Activated CD8-positive, alpha-beta memory T cell treated with anti-CD3 and anti-CD28 coated beads, Interleukin-2, amount 50 U/mL, for 24 hours (primary cell): Measurements from ENCODE around the gene SLC1A2.

Experiments used
- DNase-seq: peaks from one replicate; pipeline ENCODE4 v3.0.0-alpha.2; 2020; ENCODE audit errors: extremely low read depth

SLC1A2 gene

DNA sequence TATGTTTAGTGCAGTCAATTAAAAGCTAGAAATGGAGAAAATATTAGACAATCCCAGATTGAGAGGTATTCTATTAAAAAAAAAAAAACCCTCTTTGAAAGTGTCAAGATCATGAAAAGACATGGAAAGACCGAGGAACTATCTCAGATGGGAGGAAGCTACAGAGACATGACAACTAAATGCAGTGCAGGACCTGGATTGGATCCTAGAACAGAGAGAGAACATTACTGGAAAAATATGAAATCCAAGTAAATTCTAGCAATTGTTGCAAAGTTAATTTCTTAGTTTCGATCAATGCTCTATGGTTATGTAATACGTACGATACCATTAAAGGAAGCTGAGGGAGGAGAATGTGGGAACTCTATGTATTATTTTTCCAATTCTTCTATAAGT lies 43.2 kb downstream of the SLC1A2 start:
- DNase-seq: no peak

DNA sequence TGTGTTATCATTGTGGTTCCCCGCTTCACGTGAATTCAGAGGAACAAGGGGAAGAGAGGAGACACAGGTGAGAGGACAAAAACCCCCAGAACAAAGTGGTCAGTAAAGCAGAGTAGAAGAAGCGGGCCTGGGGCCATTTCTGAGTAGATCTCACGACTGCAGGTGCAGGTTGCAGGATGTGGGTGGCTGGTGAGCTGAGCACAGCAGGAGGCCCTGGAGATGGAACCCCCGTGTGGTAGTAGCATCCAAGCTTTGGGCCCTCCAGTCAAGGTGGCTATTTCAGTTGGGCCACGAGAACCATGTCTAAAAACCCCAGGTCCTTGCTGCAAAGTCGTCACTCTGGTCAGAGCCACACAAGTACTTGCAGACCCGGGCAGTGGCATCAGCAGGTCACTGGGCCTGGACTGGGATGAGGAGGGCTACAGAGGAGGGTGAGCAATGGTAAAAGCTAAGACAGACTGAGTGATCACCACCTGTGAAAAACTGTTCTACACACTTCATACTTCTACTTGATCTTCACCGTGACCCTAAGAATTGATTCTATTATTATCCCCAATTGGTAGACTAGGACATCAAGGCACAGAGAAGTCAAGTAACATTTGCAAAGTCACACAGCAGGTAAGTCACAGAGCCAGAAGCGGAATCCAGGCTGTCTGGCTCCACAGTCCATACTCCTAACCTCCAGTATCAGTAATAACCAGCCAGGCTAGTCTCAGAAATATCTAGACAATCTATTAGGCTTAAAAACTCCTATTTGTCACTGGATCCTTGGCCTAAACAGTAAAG lies 43.8 kb downstream of the SLC1A2 start:
- no peak for DNase-seq

DNA sequence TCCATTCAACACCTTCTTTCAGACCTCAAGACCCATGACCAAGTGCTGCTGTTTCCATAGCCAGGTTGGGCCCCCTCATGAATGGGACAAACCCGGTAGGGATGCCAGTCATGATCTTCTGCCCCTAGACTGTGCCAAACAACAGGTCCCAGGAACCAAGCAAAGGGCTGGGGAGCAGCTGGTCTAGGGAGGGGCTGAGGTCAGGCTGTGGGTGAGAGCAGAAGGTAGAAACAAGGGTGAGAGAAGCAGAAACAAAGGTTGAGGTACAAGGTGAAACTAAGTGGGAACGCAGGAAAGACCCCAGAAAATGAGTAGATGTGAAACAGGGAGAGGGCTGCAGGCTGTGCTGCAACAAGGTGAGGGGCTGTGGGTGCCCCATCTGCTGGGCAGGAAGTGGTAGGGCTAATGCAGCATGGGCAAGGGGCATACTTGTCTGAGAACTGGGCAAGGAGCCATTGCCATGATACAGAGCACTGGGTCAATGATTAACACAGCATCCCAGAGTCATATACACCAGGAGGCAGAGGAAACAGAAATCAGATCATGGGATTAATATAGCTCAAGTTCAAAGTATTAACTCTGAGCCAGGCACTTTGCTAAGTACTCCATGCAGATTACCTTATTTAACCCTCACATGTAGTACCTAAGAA lies 45.9 kb downstream of the SLC1A2 start:
- DNase-seq: no peak

DNA sequence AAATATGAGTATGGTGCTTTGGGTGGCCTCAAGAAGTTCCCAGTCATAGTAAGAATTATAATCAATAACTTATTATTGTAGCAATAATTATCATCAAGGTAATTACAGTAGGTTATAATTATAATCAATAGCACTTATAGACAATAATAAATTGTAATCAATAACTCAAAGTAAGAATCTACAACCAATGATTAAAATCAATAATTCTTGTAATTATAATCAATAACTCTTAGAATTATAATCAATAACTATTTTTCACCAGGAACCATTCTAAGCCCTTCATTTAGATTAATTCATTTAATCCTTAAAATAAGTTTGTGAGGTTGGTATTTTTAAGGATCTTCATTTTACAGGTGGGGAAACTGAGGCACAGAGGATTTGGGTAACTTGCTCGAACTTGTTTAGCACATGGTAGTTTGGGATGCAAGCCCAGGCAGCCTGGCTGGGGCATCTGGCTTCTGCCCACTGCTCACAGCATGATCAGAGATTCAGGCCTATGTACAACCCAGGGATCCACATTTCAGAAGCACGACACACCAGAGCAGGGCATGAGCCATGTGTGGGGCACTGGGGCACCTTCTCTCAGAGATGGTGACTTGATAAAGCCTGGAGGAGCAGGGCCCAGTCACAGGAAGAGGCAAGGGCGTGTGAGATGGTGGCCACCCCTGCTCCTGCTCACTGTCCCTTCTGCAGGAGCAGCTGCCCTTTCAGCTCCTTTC lies 46.6 kb downstream of the SLC1A2 start:
- DNase-seq: no peak

DNA sequence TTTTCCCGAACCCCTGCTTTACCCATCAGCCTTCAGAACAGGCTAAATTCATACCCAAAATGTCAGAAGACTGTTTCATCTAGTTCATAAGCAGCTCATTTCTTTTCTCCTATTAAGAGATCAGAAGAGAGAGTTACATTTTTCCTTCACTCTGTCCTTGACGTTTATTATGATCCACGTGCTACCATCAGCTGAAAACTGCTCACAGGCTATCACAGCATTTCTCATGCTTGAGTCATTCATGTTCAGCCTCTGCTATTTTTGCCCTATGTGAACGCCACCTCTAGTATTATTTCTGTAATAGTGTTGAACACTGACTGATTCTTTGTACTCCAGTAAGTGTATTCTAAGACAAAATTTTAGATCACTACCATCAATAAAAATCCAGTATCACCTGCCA lies 51.9 kb downstream of the SLC1A2 start:
- DNase-seq: no peak

DNA sequence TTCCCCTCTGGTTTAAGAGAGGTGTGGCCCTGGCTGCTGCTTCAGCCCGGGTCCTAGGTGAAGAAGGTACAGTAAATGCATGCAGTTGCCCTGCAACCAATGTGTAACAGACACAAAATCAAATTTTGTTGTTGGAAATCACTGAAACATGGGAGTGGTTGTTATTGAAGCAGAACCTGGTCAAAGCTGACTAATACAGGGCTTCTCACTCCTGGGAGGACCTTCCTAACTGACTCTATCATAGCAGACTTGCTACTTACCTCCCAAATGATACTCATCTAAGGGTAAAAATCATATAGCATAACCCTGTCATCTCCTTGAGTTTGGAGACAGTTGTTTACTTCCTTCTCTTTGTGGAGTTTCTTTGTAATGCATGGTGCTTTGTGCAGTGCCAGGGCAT lies 52.6 kb downstream of the SLC1A2 start:
- DNase-seq: no peak

DNA sequence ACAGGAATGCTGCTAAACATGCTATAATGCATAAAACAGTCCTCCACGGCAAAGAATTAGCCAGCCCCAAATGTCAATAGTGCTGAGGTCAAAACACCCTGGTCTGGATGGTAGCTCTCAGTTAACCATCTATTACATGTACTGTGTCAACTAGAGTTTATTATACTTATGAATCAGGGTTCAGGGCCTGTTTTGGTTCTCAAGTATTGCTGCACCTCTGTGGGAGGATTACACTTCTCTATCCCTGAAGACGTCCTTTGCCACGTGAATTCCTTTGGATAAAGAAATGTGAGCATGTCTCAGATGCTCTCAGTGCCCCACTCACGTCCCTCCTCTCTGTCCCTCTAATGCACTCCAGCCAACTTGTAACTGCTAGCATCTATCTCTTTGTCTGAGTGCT lies 53.4 kb downstream of the SLC1A2 start:
- no peak for DNase-seq

DNA sequence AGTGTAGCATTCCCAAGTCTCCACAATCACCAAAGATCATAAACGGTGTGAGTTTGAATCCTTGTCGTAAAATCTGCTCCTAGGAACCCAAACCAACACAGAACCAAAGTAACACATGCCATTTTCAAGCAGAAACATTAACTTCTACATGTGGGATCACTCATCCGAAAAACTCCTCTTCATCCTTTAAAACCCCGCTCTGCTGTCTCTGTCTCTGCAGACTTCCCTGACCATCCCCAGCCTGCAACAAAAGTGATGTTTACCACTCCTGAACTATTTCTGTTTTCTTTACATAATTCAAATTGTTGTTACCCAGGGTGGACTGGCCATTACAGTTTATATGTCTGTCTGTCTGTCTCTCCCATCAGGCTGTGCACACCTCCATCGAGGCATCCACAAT lies 54.0 kb downstream of the SLC1A2 start:
- DNase-seq: no peak

DNA sequence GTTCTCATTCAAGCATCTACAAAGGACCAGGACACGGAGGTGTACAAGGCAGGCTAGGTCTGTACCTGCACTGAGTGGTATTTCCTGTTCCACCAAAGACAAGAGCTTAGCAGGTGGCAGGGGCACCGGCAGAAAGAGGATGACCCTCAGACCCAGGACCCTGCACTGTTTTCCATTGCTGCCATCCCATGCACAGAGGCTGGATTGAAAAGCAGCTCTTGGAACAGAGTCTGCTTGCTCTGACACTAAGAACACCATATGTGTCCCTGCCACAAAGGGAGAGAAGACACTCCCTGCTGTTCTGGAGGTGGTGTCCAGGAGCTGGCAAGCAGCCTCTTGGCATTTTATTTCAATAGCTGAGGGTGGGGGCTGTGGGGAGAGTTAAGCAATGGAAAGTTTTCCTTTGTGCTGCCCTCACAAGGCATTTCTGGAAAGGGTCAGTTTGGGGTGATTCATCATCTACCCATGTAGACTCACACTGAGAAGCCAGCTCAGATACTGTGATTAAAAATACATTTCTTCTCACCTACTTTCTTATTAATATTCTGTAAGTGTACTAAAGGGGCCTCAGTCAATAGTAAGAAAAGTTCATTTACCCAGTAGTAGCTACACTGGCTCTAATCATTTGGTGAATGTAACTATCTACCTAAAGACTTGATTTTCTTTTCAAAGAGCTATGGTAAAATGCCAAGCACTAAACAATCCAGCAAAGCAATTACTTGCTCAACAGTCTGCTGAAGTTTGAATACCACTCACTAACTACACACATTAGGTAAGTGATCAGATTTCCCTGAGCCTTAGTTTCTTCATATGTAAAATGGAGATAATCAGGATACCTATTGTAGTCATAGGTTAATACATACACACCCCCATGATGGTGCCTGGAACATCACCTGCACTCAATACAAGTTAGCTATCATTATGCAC lies 55.2 kb downstream of the SLC1A2 start:
- no peak for DNase-seq

DNA sequence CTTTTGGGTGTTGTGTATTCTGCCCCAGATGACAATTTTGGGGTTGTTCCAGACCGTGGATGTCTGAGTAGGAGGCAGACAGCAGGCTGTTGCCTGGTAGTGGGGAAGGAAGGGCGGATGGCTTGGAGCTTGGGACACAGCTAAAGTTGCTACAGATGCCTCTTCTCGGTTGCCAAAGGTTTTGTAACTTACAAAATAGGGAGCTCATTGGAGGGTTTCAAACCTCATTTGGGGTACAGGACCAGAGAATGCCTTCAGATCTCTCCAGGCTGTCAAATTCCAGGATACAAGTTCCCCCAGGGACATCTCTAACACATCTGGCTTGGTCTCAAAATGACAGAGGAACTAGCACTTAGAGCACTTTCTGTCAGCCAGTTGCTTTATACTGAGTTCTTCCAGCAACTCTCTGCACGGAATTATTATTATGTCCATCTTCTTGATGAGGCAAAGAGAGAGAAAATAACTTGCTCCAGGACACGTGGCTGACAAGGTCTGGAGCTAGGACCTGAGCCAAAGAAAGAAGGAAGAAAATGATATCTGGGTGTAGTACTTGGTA lies 56.0 kb downstream of the SLC1A2 start:
- DNase-seq: no peak

DNA sequence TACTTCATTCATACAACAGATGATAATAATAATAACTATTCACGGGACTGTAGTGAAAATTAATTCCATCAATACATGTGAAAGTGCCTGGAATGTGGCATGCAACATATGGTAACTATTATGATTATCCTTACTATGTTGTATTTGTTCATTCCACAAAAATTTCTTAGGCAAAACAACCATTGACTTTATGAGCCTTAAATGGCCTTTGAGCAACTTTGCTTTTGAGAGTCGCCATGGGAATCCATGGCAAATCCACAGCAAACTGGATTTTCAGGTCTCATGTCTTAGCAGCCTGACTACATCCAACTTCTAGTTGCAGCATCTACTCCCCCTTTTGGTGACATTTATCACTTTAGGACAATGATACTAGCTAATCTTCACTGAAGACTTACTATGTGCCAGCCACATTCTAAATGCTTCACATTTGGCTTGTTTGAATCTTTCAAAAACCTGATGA lies 56.8 kb downstream of the SLC1A2 start:
- no peak for DNase-seq

DNA sequence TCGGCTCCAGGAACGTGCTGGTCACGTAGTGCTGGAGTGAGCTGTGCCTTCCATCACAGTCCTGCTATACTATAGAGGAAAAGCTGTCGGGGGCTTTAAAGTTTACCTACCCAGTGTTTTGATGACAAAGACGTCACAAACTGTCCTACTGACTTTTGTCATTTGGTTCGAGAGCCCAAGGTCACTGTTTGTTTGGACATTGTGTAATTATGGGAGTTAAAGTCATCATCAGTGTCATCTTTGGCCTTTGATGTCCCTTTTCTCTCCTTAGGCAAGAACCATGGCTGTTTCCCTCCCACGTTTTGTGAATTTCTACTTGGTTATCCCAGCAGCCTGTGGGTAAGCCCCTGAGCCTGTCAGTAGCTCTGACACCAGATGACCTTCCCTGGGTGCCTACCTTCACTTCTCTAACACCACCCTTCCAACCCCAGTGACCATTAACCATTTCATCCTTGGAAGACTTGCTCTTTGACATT lies 59.3 kb downstream of the SLC1A2 start:
- no peak for DNase-seq

DNA sequence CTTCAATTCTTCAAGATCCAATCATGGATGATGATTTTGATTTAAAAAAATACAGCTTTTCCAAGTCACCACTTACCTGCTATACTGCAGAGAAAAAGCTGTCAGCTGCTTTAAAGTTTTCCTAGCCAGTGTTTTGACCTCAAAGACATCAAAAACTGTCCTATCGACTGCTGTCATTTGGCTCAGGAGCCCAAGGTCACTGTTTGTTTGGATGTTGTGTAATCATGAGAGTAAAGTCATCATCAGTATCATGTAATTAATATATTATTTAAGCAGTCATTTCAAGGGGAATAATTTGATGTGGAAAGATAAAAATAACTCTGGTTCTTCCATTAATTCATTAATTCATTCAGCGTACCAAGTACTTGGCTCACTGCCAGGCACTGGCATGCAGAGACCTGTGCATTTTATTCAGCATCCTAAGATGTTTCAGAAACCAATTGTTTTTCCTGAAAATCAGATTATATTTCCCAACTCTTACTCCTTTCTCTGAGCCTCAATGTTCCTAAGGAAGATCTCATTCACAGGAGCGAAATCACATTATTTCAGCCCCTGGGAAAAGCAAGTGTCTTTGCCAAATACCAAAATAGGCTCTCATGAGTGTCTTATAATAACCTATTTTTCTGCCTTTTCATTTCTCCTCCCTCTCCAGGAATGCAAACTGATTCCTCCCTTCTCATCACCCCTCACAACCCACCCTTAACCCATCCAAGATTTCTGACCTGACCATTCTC lies 59.9 kb downstream of the SLC1A2 start:
- no peak for DNase-seq

DNA sequence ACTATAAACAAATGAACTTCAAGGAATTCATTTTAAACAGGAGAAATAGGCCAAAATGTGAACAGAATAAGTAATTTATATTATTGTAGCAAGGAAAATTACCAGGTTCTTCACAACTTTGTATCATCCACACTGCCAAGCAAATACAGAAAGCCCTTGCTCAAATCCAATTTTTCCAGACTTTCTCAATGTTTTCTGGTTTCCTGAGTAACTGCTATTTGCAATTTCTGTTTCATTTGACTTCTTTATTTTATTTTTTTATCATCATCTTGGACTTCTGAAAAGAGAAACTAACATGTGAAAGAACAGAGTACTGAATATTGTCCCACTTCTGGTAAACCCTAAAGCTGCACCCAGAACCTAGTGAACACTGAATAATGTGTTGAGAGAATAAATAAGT lies 61.0 kb downstream of the SLC1A2 start:
- DNase-seq: no peak

DNA sequence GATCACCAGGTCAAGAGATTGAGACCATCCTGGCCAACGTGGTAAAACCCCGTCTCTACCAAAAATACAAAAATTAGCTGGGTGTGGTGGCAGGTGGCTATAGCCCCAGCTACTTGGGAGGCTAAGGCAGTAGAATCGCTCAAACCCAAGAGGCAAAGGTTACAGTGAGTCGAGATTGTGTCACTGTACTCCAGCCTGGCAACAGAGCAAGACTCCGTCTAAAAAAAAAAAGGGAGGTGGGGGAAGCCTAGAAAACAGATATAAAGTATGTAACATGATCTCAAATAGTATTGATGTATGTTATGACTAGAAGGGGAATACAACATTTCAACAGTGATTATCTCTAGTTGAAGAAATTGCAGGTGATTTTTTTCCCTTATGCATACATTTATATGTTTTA lies 61.4 kb downstream of the SLC1A2 start:
- no peak for DNase-seq

DNA sequence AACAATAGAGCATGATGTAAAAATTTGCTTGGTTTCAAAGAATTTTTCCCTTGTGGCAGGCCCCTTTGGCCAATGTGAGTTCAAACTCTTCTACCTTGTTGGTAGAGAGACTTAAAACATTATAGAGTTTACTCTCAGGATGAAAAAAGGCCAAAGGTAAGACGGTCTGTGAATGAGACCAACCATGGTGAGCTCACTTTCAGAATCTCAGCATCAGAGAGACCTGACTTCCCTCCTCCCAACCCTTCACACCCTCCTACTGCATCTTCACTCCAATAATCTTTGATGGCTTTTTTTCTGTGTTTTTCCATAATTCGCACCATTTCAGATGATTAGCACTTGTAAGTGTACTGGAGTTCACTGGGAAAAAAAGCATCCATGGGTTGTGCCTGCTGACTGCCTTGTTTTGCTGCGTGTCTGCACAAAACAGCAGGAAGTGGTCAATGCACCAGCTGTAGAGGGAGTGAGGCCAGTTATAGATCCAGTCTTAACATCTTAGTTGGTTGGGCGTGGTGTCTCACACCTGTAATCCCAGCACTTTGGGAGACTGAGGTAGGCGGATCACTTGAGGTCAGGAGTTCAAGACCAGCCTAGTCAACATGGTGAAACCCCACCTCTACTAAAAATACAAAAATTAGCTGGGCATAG lies 64.1 kb downstream of the SLC1A2 start:
- no peak for DNase-seq

DNA sequence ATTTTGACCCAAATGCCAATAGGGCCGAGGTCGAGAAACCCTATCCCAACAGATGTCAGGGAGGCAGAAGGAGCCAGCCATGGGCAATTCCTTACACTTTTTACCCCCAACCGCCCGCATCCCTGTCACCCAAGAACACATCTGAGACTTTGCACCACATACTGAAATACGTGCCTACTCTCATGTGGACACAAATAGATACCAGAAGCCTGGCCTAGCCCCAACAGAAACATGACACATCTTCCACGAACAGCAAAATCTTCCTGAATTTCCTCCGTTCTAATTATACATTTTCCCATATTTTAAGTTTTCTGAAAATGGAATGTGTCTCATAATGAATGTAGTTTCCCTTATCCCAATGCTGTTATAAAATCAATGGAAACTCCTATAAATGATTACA lies 64.7 kb downstream of the SLC1A2 start:
- DNase-seq: no peak

DNA sequence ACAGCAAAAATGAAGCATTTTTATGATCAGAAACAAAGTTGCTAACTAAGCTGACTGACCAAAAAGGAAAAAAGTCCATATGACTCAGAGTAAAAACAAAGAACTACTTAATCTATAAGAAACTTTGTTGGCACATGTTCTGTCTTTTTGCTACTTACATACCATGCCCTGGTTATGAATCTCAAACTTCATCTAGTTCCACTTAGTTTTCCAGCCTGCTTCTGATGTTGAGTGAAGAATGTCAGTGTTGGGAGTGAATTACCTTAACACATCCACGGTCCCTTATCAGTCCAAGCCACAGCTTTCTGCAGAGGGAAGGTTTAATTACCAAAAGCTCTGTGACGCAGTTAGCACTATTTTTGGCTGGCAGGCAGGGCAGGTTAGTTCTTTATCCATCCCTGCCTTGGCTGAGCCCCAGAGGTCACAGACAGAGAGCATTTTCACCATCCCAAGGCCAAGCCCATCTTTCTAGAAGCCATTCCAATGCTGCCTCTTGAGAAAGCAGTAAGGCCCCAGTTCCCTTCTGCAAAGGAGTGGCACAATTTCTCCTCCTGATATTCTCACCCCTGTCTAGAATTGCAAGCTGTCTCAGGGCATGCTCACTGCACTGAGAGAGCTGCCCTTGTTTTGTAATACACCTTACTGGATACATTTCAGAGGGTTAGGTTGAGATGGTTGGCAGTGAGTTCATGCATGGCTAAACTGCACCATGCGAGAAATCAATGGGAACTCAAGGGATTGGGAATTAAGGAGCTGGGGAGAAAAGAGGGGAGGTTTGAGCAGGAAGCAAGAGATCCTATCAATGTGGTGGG lies 67.1 kb downstream of the SLC1A2 start:
- no peak for DNase-seq

DNA sequence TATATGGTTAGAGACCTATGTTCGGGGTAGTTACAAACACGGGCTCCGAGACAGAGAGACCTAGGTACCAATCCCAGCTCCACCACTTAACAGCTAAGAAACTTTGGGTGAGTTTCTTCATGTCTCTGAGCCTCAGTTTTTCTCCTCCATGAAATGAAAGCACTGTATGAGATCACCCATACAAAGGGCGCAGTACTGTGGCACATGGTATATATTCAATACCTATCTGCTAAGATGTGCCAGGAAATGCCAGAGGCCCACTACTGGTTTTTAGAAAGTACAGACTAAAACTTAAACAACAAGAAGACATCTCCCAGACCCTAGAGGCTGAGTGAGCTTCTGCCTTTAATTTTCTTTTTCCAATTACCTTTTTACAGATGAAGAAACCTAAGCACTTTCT lies 69.5 kb downstream of the SLC1A2 start:
- no peak for DNase-seq
